IPS-18c (cell line): Measurements from ENCODE around the gene BMAL2.

ENCODE experiments used
- H3K4me3 ChIP-seq: 2 replicates; pipeline ENCODE4 v1.7.0; 2013; ENCODE audit warnings: low read depth, mild to moderate bottlenecking, low read length, moderate library complexity; ENCODE audit not compliant: insufficient read depth
- H3K9me3 ChIP-seq: one replicate; pipeline ENCODE4 v1.6.1; 2013; ENCODE audit warnings: mild to moderate bottlenecking, low read length, moderate library complexity; ENCODE audit not compliant: control insufficient read depth, insufficient read depth

BMAL2 gene

GRCh38 chr12:27332714-27333402 is at the start of gene BMAL2:
Gene BMAL2 (plus strand): TSS chr12:27332836. CDS start chr12:27333073, 237 bp downstream.
- no peaks in the 10 kb centered on the region for H3K9me3 ChIP-seq
- H3K4me3 ChIP-seq = peak within 1 kb of the TSS; percentile 66

- H3K9me3 ChIP-seq = no peaks in the 10 kb centered on the region
- no peak overlapping the region for H3K4me3 ChIP-seq
These were observed 48.6 kb upstream of the BMAL2 start for GRCh38 chr12:27284021-27284420.

GRCh38 chr12:27284751-27285150 is 47.9 kb upstream of the BMAL2 start:
- Histone ChIP-seq H3K9me3 (no peaks in the 10 kb centered on the region), H3K4me3 (no peak overlapping the region)

- H3K9me3 ChIP-seq = no peaks in the 10 kb centered on the region
- H3K4me3 ChIP-seq = no peak overlapping the region
These were observed 47.2 kb upstream of the BMAL2 start for GRCh38 chr12:27285403-27285802.

- Histone ChIP-seq H3K9me3 (no peaks in the 10 kb centered on the region), H3K4me3 (no peak overlapping the region)
These were observed 43.2 kb upstream of the BMAL2 start for GRCh38 chr12:27289414-27289813.

GRCh38 chr12:27290501-27291168 is 42.0 kb upstream of the BMAL2 start:
- H3K9me3 ChIP-seq = no peaks in the 10 kb centered on the region

GRCh38 chr12:27291862-27292261 is 40.8 kb upstream of the BMAL2 start:
- Histone ChIP-seq H3K4me3 (no peak overlapping the region), H3K9me3 (no peaks in the 10 kb centered on the region)

More at GRCh38 chr12:27290501-27291168, 42.0 kb upstream of the BMAL2 start:
- no peak overlapping the region for H3K4me3 ChIP-seq

GRCh38 chr12:27292718-27293117 is 39.9 kb upstream of the BMAL2 start:
- Histone ChIP-seq H3K4me3 (no peak overlapping the region), H3K9me3 (no peaks in the 10 kb centered on the region)

GRCh38 chr12:27293463-27293862 is 39.2 kb upstream of the BMAL2 start:
- Histone ChIP-seq H3K9me3 (no peaks in the 10 kb centered on the region), H3K4me3 (no peak overlapping the region)

- H3K4me3 ChIP-seq = no peak overlapping the region
These were observed 36.0 kb upstream of the BMAL2 start for GRCh38 chr12:27296674-27297073.

GRCh38 chr12:27297566-27297965 is 35.1 kb upstream of the BMAL2 start:
- H3K9me3 ChIP-seq = no peaks in the 10 kb centered on the region
- no peak overlapping the region for H3K4me3 ChIP-seq

More at GRCh38 chr12:27296674-27297073, 36.0 kb upstream of the BMAL2 start:
- no peaks in the 10 kb centered on the region for H3K9me3 ChIP-seq

- Histone ChIP-seq H3K4me3 (no peak overlapping the region), H3K9me3 (no peaks in the 10 kb centered on the region)
These were observed 33.5 kb upstream of the BMAL2 start for GRCh38 chr12:27299102-27299501.

- H3K4me3 ChIP-seq = no peak overlapping the region
- H3K9me3 ChIP-seq = no peaks in the 10 kb centered on the region
These were observed 32.4 kb upstream of the BMAL2 start for GRCh38 chr12:27300226-27300625.

GRCh38 chr12:27303139-27304111 is 29.2 kb upstream of the BMAL2 start:
- no peaks in the 10 kb centered on the region for H3K9me3 ChIP-seq
- H3K4me3 ChIP-seq = no peak overlapping the region

- Histone ChIP-seq H3K9me3 (no peaks in the 10 kb centered on the region), H3K4me3 (no peak overlapping the region)
These were observed 27.8 kb upstream of the BMAL2 start for GRCh38 chr12:27304856-27305255.

GRCh38 chr12:27305673-27306456 is 26.8 kb upstream of the BMAL2 start:
- Histone ChIP-seq H3K4me3 (no peak overlapping the region), H3K9me3 (no peaks in the 10 kb centered on the region)
